Neural cell (in vitro differentiated cells): Measurements from ENCODE around the gene APBA3. TPM values are rescaled to one million over a fixed set of nuclear protein-coding genes. Genes with fewer than 3 reads are reported as not detected.

Experiments
- H2AFZ ChIP-seq: fragments of 200-600, 300-800 bp; sonication (generic), shearing (Covaris generic); 2 replicates; pipeline ENCODE4 v1.6.0; 2014; ENCODE audit warnings: low read depth, mild to moderate bottlenecking, antibody characterized with exemption, low read length, moderate library complexity
- H3F3A ChIP-seq: fragments of 200-600 bp; shearing (Covaris generic); 2 replicates; pipeline ENCODE4 v1.6.1; 2016; ENCODE audit warnings: mild to moderate bottlenecking, moderate library complexity, mixed read lengths, antibody characterized with exemption, low read length; ENCODE audit not compliant: insufficient read depth, poor library complexity, severe bottlenecking
- H3K27ac ChIP-seq: fragments of 200-600, 300-800 bp; sonication (generic), shearing (Covaris generic); 2 replicates; pipeline ENCODE4 v1.5.1; 2014; ENCODE audit warnings: mild to moderate bottlenecking, low read length, moderate library complexity
- H3K27me3 ChIP-seq: fragments of 300-800, 200-600 bp; sonication (generic), shearing (Covaris generic); 2 replicates; pipeline ENCODE4 v1.6.0; 2014; ENCODE audit warnings: mild to moderate bottlenecking, low read depth, low read length, moderate library complexity; ENCODE audit not compliant: insufficient read depth
- H3K36me3 ChIP-seq: fragments of 300-800, 200-600 bp; sonication (generic), shearing (Covaris generic); 2 replicates; pipeline ENCODE4 v1.5.1; 2014; ENCODE audit warnings: mild to moderate bottlenecking, antibody characterized with exemption, low read length, moderate library complexity; ENCODE audit not compliant: insufficient read depth
- H3K4me2 ChIP-seq: fragments of 300-800, 200-600 bp; sonication (generic), shearing (Covaris generic); 2 replicates; pipeline ENCODE4 v1.6.0; 2014; ENCODE audit warnings: mild to moderate bottlenecking, low read length
- H3K4me3 ChIP-seq: fragments of 300-800, 200-600 bp; sonication (generic), shearing (Covaris generic); 2 replicates; pipeline ENCODE4 v1.5.1; 2014; ENCODE audit warnings: mild to moderate bottlenecking, low read length, moderate library complexity
- H3K79me2 ChIP-seq: fragments of 200-600 bp; shearing (Covaris generic); replicated peaks from 2 replicates; pipeline ENCODE4 v1.6.0; 2014; ENCODE audit warnings: mild to moderate bottlenecking, low read length, moderate library complexity; ENCODE audit not compliant: insufficient read depth
- H3K9ac ChIP-seq: fragments of 300-800, 200-600 bp; sonication (generic), shearing (Covaris generic); 2 replicates; pipeline ENCODE4 v1.6.1; 2016; ENCODE audit warnings: mild to moderate bottlenecking, low read length, mixed read lengths
- H3K9me2 ChIP-seq: fragments of 200-600 bp; shearing (Covaris generic); 2 replicates; pipeline ENCODE4 v1.6.1; 2016; ENCODE audit warnings: mild to moderate bottlenecking, low read length, mixed read lengths; ENCODE audit not compliant: insufficient read depth
- H3K9me3 ChIP-seq: fragments of 200-600, 300-800 bp; sonication (generic), shearing (Covaris generic); 2 replicates; pipeline ENCODE4 v1.6.1; 2016; ENCODE audit warnings: mild to moderate bottlenecking, mixed run types, low read length, moderate library complexity, mixed read lengths
- H4K20me1 ChIP-seq: fragments of 200-600 bp; shearing (Covaris generic); 2 replicates; pipeline ENCODE4 v1.6.1; 2016; ENCODE audit warnings: mild to moderate bottlenecking, mixed run types; ENCODE audit not compliant: insufficient read depth
- EP300 ChIP-seq: fragments of 450-650 bp; conservative IDR thresholded peaks from 2 replicates; pipeline ENCODE4 v1.6.1; 2014; ENCODE audit warnings: antibody characterized with exemption, mild to moderate bottlenecking, moderate library complexity; ENCODE audit not compliant: poor library complexity, severe bottlenecking
- EZH2 ChIP-seq: fragments of 200-600, 300-800 bp; shearing (Covaris generic), sonication (generic); IDR thresholded peaks from 2 replicates; pipeline ENCODE4 v1.6.1; 2014; ENCODE audit warnings: antibody characterized with exemption, low read length, borderline replicate concordance, mild to moderate bottlenecking; ENCODE audit not compliant: insufficient read depth, poor library complexity, severe bottlenecking
- MXI1 ChIP-seq: fragments of 450-650 bp; conservative IDR thresholded peaks from 2 replicates; pipeline ENCODE4 v1.6.1; 2014; ENCODE audit warnings: antibody characterized with exemption, mild to moderate bottlenecking; ENCODE audit not compliant: poor library complexity, severe bottlenecking
- POLR2AphosphoS5 ChIP-seq: IDR thresholded peaks from 2 replicates; pipeline ENCODE4 v1.6.1; 2012
- RAD21 ChIP-seq: fragments of 450-650 bp; conservative IDR thresholded peaks from 2 replicates; pipeline ENCODE4 v1.6.1; 2014; ENCODE audit warnings: antibody characterized with exemption, mild to moderate bottlenecking, moderate library complexity
- SMC3 ChIP-seq: fragments of 450-650 bp; conservative IDR thresholded peaks from 2 replicates; pipeline ENCODE4 v1.6.1; 2014; ENCODE audit warnings: antibody characterized with exemption, mild to moderate bottlenecking, moderate library complexity; ENCODE audit not compliant: poor library complexity
- TAF1 ChIP-seq: IDR thresholded peaks from 2 replicates; pipeline ENCODE4 v1.6.1; 2012; ENCODE audit warnings: low read depth
- polyA plus RNA-seq: library from polyadenylated mRNA; depleted of rRNA; stranded (reverse); fragments of >200 nt; gene quantifications from 2 replicates; pipeline ENCODE4 v1.2.3, GENCODE V29; 2014
- TF ChIP-seq, protein P1 (sequence below): fragments of 450-650 bp; IDR thresholded peaks from 2 replicates; pipeline ENCODE4 v1.5.1; 2014; ENCODE audit warnings: antibody characterized with exemption, mild to moderate bottlenecking, moderate library complexity; ENCODE audit not compliant: poor library complexity, severe bottlenecking
- TF ChIP-seq, protein P2 (sequence below): IDR thresholded peaks from 2 replicates; pipeline ENCODE4 v1.6.1; 2012; ENCODE audit warnings: borderline replicate concordance

APBA3 gene
- polyA plus RNA-seq, 1 donor from 2014 or later: 37.1 TPM

DNA sequence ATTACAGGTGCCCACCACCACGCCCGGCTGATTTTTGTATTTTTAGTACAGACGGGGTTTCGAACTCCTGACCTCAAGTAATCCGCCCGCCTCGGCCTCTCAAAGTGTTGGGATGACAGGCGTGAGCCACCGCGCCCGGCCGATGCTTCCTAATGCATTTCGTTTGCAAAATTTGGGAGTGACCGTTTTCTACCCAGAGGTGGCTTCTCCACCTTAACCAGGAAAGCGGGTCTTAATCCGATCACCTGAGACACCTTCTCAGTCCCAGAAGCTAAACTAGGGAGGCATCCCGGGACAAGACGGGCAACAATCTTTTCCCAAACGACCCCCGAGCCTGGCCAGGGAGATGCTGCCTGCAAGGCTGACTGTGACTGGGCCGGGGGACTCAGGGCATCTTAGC, 39.5 kb upstream of the APBA3 start:
- H3K27ac ChIP-seq: no peak overlapping the region
- H3K9ac ChIP-seq: peak overlapping the region; percentile 40
- no peaks in the 10 kb centered on the region for H3K9me3 ChIP-seq
- peaks cover 7% of the 10 kb centered on the region for H3K27me3 ChIP-seq
- no peaks in the 10 kb centered on the region for H3K36me3 ChIP-seq
- no peaks in the 10 kb centered on the region for H3K9me2 ChIP-seq
- H4K20me1 ChIP-seq: no peaks in the 10 kb centered on the region
- peak overlapping the region; percentile 59 for H3K4me2 ChIP-seq
- H3K79me2 ChIP-seq: no peaks in the 10 kb centered on the region
- no peaks in the 10 kb centered on the region for H3F3A ChIP-seq
- H3K4me3 ChIP-seq: peak overlapping the region; percentile 66
- TF ChIP-seq EP300 (no peak), MXI1 (no peak), SMC3 (no peak), POLR2AphosphoS5 (no peak), RAD21 (no peak), EZH2 (no peak), TAF1 (no peak)
- TF ChIP-seq, protein P1, sequence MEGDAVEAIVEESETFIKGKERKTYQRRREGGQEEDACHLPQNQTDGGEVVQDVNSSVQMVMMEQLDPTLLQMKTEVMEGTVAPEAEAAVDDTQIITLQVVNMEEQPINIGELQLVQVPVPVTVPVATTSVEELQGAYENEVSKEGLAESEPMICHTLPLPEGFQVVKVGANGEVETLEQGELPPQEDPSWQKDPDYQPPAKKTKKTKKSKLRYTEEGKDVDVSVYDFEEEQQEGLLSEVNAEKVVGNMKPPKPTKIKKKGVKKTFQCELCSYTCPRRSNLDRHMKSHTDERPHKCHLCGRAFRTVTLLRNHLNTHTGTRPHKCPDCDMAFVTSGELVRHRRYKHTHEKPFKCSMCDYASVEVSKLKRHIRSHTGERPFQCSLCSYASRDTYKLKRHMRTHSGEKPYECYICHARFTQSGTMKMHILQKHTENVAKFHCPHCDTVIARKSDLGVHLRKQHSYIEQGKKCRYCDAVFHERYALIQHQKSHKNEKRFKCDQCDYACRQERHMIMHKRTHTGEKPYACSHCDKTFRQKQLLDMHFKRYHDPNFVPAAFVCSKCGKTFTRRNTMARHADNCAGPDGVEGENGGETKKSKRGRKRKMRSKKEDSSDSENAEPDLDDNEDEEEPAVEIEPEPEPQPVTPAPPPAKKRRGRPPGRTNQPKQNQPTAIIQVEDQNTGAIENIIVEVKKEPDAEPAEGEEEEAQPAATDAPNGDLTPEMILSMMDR: no peak
- TF ChIP-seq, protein P2, sequence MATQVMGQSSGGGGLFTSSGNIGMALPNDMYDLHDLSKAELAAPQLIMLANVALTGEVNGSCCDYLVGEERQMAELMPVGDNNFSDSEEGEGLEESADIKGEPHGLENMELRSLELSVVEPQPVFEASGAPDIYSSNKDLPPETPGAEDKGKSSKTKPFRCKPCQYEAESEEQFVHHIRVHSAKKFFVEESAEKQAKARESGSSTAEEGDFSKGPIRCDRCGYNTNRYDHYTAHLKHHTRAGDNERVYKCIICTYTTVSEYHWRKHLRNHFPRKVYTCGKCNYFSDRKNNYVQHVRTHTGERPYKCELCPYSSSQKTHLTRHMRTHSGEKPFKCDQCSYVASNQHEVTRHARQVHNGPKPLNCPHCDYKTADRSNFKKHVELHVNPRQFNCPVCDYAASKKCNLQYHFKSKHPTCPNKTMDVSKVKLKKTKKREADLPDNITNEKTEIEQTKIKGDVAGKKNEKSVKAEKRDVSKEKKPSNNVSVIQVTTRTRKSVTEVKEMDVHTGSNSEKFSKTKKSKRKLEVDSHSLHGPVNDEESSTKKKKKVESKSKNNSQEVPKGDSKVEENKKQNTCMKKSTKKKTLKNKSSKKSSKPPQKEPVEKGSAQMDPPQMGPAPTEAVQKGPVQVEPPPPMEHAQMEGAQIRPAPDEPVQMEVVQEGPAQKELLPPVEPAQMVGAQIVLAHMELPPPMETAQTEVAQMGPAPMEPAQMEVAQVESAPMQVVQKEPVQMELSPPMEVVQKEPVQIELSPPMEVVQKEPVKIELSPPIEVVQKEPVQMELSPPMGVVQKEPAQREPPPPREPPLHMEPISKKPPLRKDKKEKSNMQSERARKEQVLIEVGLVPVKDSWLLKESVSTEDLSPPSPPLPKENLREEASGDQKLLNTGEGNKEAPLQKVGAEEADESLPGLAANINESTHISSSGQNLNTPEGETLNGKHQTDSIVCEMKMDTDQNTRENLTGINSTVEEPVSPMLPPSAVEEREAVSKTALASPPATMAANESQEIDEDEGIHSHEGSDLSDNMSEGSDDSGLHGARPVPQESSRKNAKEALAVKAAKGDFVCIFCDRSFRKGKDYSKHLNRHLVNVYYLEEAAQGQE: no peak
- peak overlapping the region; percentile 22 for H2AFZ ChIP-seq

DNA sequence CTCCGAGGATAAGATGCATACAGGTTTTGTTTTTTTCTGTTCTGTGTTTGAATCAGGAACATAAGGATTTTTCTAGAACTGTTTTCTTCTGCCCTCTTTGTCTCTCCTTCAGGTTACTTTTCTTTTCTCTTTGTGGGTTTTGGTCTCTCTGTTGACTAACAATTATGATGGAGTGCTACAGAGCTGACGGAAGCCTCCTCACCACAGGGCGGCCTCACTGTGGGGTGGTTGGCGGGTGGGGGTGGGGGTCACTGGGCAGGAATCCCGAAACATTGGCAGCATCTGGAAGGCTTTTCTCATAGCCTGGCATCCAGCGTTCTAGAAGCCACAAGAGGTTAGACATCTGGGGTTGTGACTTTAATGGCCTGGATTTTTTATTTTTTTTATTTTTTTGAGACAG, 36.6 kb upstream of the APBA3 start:
- no peaks in the 10 kb centered on the region for H3K9me2 ChIP-seq
- H3K9me3 ChIP-seq: no peaks in the 10 kb centered on the region
- H2AFZ ChIP-seq: no peak overlapping the region
- no peak overlapping the region for H3K27ac ChIP-seq
- no peaks in the 10 kb centered on the region for H3F3A ChIP-seq
- no peaks in the 10 kb centered on the region for H3K36me3 ChIP-seq
- no peak overlapping the region for H3K4me3 ChIP-seq
- no peak for TF ChIP-seq EP300
- TF ChIP-seq TAF1: no peak
- TF ChIP-seq MXI1: no peak
- TF ChIP-seq RAD21: no peak
- no peak for TF ChIP-seq POLR2AphosphoS5
- no peak for TF ChIP-seq SMC3
- TF ChIP-seq EZH2: no peak
- TF ChIP-seq, protein P1: no peak
- TF ChIP-seq, protein P2: no peak
- H3K9ac ChIP-seq: no peak overlapping the region
- H4K20me1 ChIP-seq: no peaks in the 10 kb centered on the region
- H3K27me3 ChIP-seq: peaks cover 7% of the 10 kb centered on the region
- no peak overlapping the region for H3K4me2 ChIP-seq
- no peaks in the 10 kb centered on the region for H3K79me2 ChIP-seq
